Gastroesophageal sphincter (tissue), 3 donors: ENCODE measurements around the gene HRH3.

Source experiments
- CTCF ChIP-seq, 4 experiments: fragments of 200-600 bp in 2 of 4; fragments of 450-650 bp in 2 of 4; sonication (generic) in 1 of 4; IDR thresholded peaks; one replicate each; pipeline ENCODE4 v1.5.1; 2017 to 2019; ENCODE audit warnings: antibody characterized with exemption in 4 of 4, mild to moderate bottlenecking in 2 of 4, moderate library complexity in 2 of 4
- EP300 ChIP-seq: sonication (generic); formaldehyde crosslinking; IDR thresholded peaks from one replicate; pipeline ENCODE4 v1.6.1; 2017; ENCODE audit warnings: antibody characterized with exemption, mild to moderate bottlenecking
- POLR2A ChIP-seq, 2 donors: fragments of 450-650 bp; IDR thresholded peaks; one replicate each; pipeline ENCODE4 v1.6.1; 2017; ENCODE audit warnings: antibody characterized with exemption in 2 of 2, mild to moderate bottlenecking in 2 of 2, moderate library complexity in 1 of 2
- POLR2AphosphoS5 ChIP-seq: sonication (generic); formaldehyde crosslinking; IDR thresholded peaks from one replicate; pipeline ENCODE4 v1.6.1; 2017; ENCODE audit warnings: antibody characterized with exemption

GRCh38 chr20:62205618-62206387 lies 14.3 kb downstream of the HRH3 start:
- no peak for TF ChIP-seq CTCF (IDR thresholded peaks at IDR 0.05)
- TF ChIP-seq POLR2A (IDR thresholded peaks at IDR 0.05) = no peak
- TF ChIP-seq POLR2AphosphoS5 = no peak
- no peak for TF ChIP-seq EP300
